IPS-20b (cell line): ENCODE results near the gene PRR15.

Source experiments
- H3K27ac ChIP-seq: one replicate; pipeline ENCODE4 v1.5.1; 2013; ENCODE audit warnings: low read length
- H3K27me3 ChIP-seq: 2 replicates; pipeline ENCODE4 v1.6.1; 2013; ENCODE audit warnings: mild to moderate bottlenecking, low read length, inconsistent platforms; ENCODE audit not compliant: insufficient read depth
- H3K36me3 ChIP-seq: 2 replicates; pipeline ENCODE4 v1.6.1; 2013; ENCODE audit warnings: low read depth, mild to moderate bottlenecking, inconsistent platforms, low read length, moderate library complexity; ENCODE audit not compliant: insufficient read depth
- H3K4me1 ChIP-seq: 2 replicates; pipeline ENCODE4 v1.6.1; 2013; ENCODE audit warnings: mild to moderate bottlenecking, control low read depth, inconsistent platforms, low read length, moderate library complexity; ENCODE audit not compliant: insufficient read depth
- H3K4me3 ChIP-seq: 2 replicates; pipeline ENCODE4 v1.5.1; 2013; ENCODE audit warnings: mild to moderate bottlenecking, low read length, inconsistent platforms
- H3K9ac ChIP-seq: 2 replicates; pipeline ENCODE4 v1.6.1; 2013; ENCODE audit warnings: low read depth, mild to moderate bottlenecking, inconsistent platforms, low read length, moderate library complexity
- H3K9me3 ChIP-seq: 2 replicates; pipeline ENCODE4 v1.6.1; 2013; ENCODE audit warnings: mild to moderate bottlenecking, low read depth, low read length, inconsistent platforms; ENCODE audit not compliant: insufficient read depth

The PRR15 gene

DNA sequence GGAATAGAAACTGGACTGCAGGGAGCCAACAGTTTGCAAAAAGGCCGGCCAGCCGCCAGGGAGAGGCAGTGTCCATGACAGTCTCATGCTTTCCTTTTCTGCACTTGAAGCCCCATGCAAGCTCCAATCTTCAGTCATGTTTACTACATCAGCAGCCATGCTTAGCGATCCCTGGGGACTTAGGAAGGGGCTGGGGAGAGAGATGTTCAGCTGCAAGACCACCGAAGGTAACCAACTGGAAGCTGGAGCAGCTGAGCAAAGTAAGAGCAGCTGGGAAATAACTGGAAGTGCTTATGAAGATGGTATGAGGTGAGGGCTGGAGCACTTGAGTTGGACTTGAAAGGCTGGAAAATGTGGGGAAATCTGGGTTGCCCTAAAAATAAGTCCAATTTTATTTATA is 37.0 kb downstream of the PRR15 start:
- no peaks in the 10 kb centered on the region; the same call in 1 of the 2 replicates for H3K4me1 ChIP-seq
- no peaks in the 10 kb centered on the region for H3K27me3 ChIP-seq
- H3K9me3 ChIP-seq, result no peaks in the 10 kb centered on the region
- H3K9ac ChIP-seq, result no peak overlapping the region
- no peak overlapping the region for H3K27ac ChIP-seq
- H3K4me3 ChIP-seq, result no peak overlapping the region
- H3K36me3 ChIP-seq, result no peaks in the 10 kb centered on the region

DNA sequence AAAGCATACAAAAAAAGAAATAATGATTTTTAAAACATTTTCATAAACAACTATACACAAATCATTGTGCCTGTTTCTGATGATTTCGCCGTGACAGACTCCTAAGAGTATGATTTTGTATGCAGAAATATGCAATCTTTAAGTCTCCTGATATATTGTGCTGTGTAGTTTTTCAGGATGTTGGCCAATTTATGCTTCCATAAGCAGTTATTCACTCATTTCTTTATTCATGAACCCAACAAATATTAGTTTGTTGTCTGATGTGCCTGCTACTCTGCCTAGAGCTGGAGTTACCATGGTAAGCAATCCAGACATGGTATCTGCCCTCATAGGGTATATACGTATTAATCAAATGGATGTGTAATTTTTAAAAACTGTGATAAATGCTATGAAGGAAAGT is 40.4 kb downstream of the PRR15 start:
- H3K36me3 ChIP-seq, result no peaks in the 10 kb centered on the region
- H3K9ac ChIP-seq, result no peak overlapping the region
- peaks cover 11% of the 10 kb centered on the region for H3K4me1 ChIP-seq
- H3K9me3 ChIP-seq, result no peaks in the 10 kb centered on the region
- peaks cover 4% of the 10 kb centered on the region; the same call in 1 of the 2 replicates for H3K27me3 ChIP-seq
- H3K27ac ChIP-seq, result no peak overlapping the region
- no peak overlapping the region for H3K4me3 ChIP-seq

DNA sequence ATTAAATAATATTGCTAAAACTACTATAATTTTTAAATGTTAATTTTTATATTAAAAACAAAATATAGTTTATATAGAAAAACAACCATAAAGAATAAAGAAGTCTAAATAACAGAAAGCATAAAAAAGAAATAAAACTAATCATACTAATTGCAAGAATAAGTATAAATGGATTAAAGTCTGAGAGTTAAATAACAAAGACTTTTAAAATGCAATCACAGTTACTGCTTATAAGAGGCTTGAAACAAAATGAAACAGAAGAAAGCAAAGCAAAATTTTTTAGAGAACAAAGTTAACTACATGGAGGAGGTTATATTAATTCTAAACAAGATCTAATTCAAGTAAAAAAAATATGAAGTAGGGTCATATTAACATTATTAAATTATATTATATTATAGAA is 41.1 kb downstream of the PRR15 start:
- Histone ChIP-seq H3K9ac (no peak overlapping the region), H3K36me3 (no peaks in the 10 kb centered on the region), H3K9me3 (no peaks in the 10 kb centered on the region), H3K4me3 (no peak overlapping the region), H3K4me1 (peaks cover 16% of the 10 kb centered on the region), H3K27ac (no peak overlapping the region), H3K27me3 (peaks cover 9% of the 10 kb centered on the region; the same call in 1 of the 2 replicates)

DNA sequence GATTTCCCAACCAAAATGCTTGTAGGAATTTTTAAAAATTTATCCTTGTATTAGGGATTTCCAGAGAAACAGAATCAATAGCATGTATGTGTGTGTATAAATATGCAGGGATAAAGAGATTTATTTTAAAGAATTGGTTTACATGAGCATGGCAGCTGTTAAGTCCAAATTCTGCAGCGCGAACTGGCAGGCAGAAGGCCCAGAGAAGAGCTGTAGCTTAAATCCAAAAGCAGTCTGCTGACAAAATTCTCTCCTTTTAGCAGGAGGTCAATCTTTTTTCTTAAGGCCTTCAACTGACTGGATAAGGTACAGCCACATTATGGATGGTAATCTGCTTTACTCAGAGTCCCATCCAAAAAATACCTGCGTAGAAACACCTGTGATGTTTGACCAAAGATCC is 42.0 kb downstream of the PRR15 start:
- Histone ChIP-seq H3K36me3 (no peaks in the 10 kb centered on the region), H3K27me3 (peaks cover 9% of the 10 kb centered on the region; the same call in 1 of the 2 replicates), H3K9ac (no peak overlapping the region), H3K9me3 (no peaks in the 10 kb centered on the region), H3K27ac (no peak overlapping the region), H3K4me1 (peaks cover 16% of the 10 kb centered on the region), H3K4me3 (no peak overlapping the region)

DNA sequence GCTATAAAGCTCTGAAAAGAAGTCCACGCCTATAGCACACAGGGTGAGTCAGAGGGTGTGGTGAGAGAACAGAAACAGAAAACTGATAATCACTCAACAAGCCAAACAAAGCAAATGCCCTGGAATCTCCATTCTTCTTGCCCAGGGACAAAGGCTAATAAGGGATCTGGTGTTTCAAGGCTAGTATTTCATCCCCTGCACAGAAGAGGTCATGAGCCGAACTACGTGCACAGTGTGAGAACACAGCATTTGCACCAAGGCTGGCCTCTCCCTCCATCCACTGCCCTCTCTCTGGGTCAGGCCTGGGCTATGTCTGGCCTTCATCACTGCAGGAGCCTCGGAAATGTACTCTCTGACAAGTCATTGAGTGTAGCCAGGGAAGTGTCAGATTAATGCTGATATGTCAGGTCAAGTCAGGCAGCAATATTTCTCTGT is 42.7 kb downstream of the PRR15 start:
- no peaks in the 10 kb centered on the region for H3K9me3 ChIP-seq
- no peak overlapping the region for H3K27ac ChIP-seq
- peaks cover 9% of the 10 kb centered on the region; the same call in 1 of the 2 replicates for H3K27me3 ChIP-seq
- no peak overlapping the region for H3K4me3 ChIP-seq
- no peak overlapping the region for H3K9ac ChIP-seq
- H3K36me3 ChIP-seq, result no peaks in the 10 kb centered on the region
- H3K4me1 ChIP-seq, result peaks cover 16% of the 10 kb centered on the region

DNA sequence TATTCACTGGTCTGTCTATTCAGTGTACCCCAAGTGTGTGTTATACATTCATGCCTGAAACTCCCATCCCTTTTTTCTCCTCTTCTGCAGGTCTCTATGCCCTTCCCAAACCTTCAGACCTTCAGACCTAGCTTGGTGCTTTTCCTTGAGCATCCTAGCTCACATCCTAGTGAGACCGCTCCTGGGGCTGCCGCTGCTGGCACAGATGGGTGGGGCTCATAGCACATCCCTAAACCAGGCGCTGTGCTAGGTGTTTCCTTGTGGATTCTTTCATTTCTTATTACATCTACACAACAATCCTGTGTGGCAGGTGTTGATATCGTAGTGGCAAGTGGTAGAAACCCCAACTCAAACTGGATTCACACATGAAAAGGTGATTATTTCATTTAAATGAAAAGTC is 43.2 kb downstream of the PRR15 start:
- H3K4me1 ChIP-seq, result peaks cover 16% of the 10 kb centered on the region
- peaks cover 9% of the 10 kb centered on the region; the same call in 1 of the 2 replicates for H3K27me3 ChIP-seq
- no peaks in the 10 kb centered on the region for H3K9me3 ChIP-seq
- no peak overlapping the region for H3K9ac ChIP-seq
- H3K36me3 ChIP-seq, result no peaks in the 10 kb centered on the region
- no peak overlapping the region for H3K4me3 ChIP-seq
- no peak overlapping the region for H3K27ac ChIP-seq

DNA sequence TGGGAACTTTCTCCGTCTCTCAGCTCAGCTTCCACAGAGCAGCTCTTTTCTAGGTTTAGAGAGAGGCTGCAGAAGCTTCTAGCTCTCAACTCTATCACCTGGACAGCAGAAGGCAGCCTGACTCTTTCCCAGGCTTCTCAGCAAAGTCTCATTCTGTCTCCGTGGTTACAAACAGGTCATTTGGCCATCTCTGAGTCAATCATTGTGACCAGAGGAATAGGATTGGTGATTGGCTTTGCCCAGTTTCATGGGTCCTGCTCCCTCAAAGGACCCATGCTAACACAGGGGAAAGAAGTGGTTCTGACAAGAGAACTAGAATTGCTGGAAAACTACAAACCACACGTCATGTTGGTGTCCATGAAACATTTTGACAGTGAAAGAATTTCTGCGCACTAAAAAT is 43.6 kb downstream of the PRR15 start:
- Histone ChIP-seq H3K4me1 (peaks cover 16% of the 10 kb centered on the region), H3K9ac (no peak overlapping the region), H3K27me3 (peaks cover 9% of the 10 kb centered on the region; the same call in 1 of the 2 replicates), H3K27ac (no peak overlapping the region), H3K4me3 (no peak overlapping the region), H3K9me3 (no peaks in the 10 kb centered on the region), H3K36me3 (no peaks in the 10 kb centered on the region)

DNA sequence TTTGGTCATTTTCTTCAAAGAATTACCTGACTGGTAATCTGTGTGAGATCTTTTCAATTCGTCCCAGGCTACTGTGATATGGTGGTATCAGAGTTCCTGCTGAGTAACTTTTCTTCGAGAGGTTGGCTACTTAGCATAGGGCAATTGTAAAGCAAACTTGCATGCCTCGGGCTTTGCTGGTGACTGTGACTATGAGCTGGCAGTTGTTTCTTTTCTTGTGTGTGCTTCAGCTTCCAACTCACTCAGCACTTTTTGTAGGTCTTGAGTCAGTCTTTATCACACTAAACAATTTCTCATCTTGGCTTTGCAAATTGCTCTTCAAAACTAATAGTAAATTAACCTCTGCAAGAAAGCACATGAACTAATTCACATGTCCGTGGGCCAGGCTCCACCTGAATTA is 44.3 kb downstream of the PRR15 start:
- Histone ChIP-seq H3K4me1 (peaks cover 22% of the 10 kb centered on the region), H3K9ac (no peak overlapping the region), H3K27ac (no peak overlapping the region), H3K9me3 (no peaks in the 10 kb centered on the region), H3K4me3 (no peak overlapping the region), H3K36me3 (no peaks in the 10 kb centered on the region), H3K27me3 (peaks cover 9% of the 10 kb centered on the region; the same call in 1 of the 2 replicates)

DNA sequence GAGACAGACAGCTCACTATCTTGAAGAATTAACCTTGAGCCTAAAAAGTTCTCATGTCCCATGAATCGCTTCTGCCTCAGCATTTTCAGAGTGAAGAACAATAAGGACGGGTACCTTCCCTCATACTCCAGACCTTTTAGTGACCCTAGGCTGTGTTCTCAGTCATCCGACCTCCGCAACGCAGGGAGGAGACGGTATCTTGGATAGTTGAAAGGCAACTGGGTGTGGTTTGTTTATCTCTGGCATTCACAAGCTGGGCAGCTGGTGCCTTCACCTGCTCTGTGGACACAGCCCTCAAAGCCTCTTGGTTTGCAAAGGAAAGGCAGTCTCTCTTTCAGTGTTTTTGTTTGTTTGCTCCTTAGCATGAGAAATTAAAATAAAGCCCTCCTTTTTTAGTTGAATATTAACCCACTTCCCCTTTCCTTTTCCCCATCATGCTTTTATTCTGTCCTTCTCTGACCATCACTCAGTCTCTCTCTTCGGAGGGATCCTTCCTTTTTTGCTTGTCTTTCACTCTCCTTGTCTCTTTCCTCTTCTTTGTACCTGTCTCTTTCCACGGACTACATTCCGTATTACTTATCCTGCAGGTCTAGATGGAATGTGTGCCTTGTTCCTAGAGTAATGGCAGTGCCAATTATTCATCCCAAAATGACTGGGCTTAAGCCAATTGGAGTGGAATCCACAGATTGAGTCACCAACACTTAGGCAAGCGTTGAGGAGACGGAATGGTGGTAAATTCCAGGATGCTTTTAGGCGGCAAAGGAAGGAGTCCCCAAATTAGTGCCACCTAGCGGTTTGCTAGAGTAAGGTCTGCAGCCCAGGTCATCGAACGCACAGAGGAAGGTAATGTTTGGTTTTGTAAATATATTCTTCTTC is 45.8 kb downstream of the PRR15 start:
- H3K27ac ChIP-seq, result no peak overlapping the region
- H3K36me3 ChIP-seq, result no peaks in the 10 kb centered on the region
- no peak overlapping the region for H3K4me3 ChIP-seq
- peaks cover 27% of the 10 kb centered on the region for H3K4me1 ChIP-seq
- H3K27me3 ChIP-seq, result peaks cover 9% of the 10 kb centered on the region; the same call in 1 of the 2 replicates
- no peak overlapping the region for H3K9ac ChIP-seq
- H3K9me3 ChIP-seq, result no peaks in the 10 kb centered on the region

DNA sequence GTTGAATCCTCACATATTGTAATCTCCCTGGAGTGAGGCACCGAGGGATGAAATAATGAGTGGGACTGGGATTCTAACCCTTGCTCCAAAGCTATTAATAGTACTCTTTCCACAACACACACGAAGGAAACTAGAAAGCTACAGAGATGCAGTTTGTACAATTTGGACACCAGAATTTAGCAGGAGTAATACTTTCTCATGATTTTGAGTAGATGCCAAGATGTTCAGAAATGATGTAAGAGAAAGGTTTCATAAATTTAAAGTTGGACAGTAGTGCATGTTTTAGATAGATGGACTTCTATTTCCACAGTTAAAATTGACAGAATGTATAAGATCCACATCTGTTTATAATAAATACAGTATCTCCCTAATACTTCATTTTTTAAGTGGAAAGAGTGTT is 46.5 kb downstream of the PRR15 start:
- Histone ChIP-seq H3K4me1 (peaks cover 27% of the 10 kb centered on the region), H3K27me3 (peaks cover 9% of the 10 kb centered on the region; the same call in 1 of the 2 replicates), H3K4me3 (no peak overlapping the region), H3K36me3 (no peaks in the 10 kb centered on the region), H3K9ac (no peak overlapping the region), H3K27ac (no peak overlapping the region), H3K9me3 (no peaks in the 10 kb centered on the region)

DNA sequence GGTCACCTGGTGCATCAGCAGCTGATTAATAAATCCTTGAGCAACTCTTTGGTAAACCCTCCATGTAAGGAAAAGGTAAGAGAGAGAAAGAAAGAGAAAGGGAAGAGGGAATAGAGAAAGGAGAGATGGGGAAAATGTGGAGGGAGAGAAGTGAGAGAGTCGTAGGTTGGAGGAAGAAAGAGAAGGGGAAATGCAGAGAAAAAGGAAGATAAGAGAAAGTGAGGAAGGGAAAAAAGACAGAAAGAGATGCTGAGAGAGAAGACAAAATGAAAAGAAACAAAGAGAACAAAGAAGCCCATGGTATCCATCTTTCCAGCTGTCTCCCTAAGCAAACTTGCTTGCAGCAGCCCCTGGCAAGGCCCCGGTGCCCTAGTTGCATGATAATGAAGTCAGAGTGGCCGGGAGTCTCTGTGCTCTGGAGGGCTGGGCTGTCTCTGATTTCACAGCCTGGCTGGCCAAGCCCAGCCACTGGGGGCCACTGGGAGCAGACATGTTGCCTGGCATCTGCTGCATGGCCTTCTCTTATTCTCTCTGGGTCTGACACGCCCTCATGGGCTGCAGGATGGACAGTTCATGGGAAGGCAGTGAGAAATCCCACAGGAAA is 48.4 kb downstream of the PRR15 start:
- H3K27ac ChIP-seq, result no peak overlapping the region
- no peak overlapping the region for H3K4me3 ChIP-seq
- H3K4me1 ChIP-seq, result peaks cover 27% of the 10 kb centered on the region
- H3K9ac ChIP-seq, result no peak overlapping the region
- H3K27me3 ChIP-seq, result peaks cover 9% of the 10 kb centered on the region; the same call in 1 of the 2 replicates
- no peaks in the 10 kb centered on the region for H3K9me3 ChIP-seq
- no peaks in the 10 kb centered on the region for H3K36me3 ChIP-seq

DNA sequence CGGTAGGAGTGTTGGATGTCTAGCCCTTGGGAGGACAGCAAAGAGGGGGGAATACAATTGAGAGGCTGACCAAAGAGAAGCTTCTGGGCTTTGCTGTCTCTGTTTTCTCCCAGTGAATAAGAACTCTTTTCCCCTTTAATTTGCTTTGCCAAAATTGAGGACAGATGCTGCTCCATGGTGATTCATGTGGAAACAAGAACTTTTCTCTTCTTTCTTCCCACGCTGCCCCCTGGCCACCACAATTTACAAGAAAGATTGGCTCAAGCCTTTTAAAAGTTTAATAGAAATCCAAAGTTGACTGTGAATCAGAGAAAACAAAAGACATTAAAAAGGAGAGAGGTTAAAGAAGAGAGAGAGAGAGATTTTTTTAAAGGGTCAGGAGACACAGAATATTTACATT is 49.0 kb downstream of the PRR15 start:
- no peak overlapping the region for H3K9ac ChIP-seq
- no peaks in the 10 kb centered on the region for H3K9me3 ChIP-seq
- H3K27ac ChIP-seq, result no peak overlapping the region
- no peak overlapping the region for H3K4me3 ChIP-seq
- H3K27me3 ChIP-seq, result peaks cover 9% of the 10 kb centered on the region; the same call in 1 of the 2 replicates
- H3K36me3 ChIP-seq, result no peaks in the 10 kb centered on the region
- peaks cover 24% of the 10 kb centered on the region for H3K4me1 ChIP-seq
